ENCODE data around the gene PAX1. TPM values are rescaled to one million over a fixed set of nuclear protein-coding genes. Genes with fewer than 3 reads are reported as not detected.

Gene PAX1
- not detected for total RNA-seq
- not detected for polyA plus RNA-seq

- no peak within 1 kb of the TSS for H3K27ac ChIP-seq (ENCODE audit: low read depth in 1 of 2, low read length in 2 of 2)
- TF ChIP-seq HNF4G (IDR thresholded peaks at IDR 0.05) (no peak), GABPA (IDR thresholded peaks at IDR 0.05 in 1 of 2, conservative IDR thresholded peaks at IDR 0.05 in 1 of 2) (no peak), NR2F2 (IDR thresholded peaks at IDR 0.05) (no peak), HNF4A (conservative IDR thresholded peaks at IDR 0.05) (no peak), TAF1 (conservative IDR thresholded peaks at IDR 0.05) (no peak), FOXA1 (IDR thresholded peaks at IDR 0.05) (no peak), YY1 (IDR thresholded peaks at IDR 0.05) (no peak), SP1 (IDR thresholded peaks at IDR 0.05) (no peak), EGR1 (IDR thresholded peaks at IDR 0.05; ENCODE audit: low read depth in 2 of 2) (no peak), JUND (IDR thresholded peaks at IDR 0.05) (no peak), RAD21 (IDR thresholded peaks at IDR 0.05) (no peak), FOXA2 (IDR thresholded peaks at IDR 0.05) (no peak), RXRA (IDR thresholded peaks at IDR 0.05) (no peak)
- TF ChIP-seq, protein P1, sequence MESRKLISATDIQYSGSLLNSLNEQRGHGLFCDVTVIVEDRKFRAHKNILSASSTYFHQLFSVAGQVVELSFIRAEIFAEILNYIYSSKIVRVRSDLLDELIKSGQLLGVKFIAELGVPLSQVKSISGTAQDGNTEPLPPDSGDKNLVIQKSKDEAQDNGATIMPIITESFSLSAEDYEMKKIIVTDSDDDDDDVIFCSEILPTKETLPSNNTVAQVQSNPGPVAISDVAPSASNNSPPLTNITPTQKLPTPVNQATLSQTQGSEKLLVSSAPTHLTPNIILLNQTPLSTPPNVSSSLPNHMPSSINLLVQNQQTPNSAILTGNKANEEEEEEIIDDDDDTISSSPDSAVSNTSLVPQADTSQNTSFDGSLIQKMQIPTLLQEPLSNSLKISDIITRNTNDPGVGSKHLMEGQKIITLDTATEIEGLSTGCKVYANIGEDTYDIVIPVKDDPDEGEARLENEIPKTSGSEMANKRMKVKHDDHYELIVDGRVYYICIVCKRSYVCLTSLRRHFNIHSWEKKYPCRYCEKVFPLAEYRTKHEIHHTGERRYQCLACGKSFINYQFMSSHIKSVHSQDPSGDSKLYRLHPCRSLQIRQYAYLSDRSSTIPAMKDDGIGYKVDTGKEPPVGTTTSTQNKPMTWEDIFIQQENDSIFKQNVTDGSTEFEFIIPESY (IDR thresholded peaks at IDR 0.05): no peak
- TF ChIP-seq, protein P2, sequence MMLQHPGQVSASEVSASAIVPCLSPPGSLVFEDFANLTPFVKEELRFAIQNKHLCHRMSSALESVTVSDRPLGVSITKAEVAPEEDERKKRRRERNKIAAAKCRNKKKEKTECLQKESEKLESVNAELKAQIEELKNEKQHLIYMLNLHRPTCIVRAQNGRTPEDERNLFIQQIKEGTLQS (IDR thresholded peaks at IDR 0.05): no peak
- TF ChIP-seq, protein P3, sequence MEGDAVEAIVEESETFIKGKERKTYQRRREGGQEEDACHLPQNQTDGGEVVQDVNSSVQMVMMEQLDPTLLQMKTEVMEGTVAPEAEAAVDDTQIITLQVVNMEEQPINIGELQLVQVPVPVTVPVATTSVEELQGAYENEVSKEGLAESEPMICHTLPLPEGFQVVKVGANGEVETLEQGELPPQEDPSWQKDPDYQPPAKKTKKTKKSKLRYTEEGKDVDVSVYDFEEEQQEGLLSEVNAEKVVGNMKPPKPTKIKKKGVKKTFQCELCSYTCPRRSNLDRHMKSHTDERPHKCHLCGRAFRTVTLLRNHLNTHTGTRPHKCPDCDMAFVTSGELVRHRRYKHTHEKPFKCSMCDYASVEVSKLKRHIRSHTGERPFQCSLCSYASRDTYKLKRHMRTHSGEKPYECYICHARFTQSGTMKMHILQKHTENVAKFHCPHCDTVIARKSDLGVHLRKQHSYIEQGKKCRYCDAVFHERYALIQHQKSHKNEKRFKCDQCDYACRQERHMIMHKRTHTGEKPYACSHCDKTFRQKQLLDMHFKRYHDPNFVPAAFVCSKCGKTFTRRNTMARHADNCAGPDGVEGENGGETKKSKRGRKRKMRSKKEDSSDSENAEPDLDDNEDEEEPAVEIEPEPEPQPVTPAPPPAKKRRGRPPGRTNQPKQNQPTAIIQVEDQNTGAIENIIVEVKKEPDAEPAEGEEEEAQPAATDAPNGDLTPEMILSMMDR (IDR thresholded peaks at IDR 0.05; ENCODE audit: low read depth, low read length, missing input control): no peak
- TF ChIP-seq, protein P4, sequence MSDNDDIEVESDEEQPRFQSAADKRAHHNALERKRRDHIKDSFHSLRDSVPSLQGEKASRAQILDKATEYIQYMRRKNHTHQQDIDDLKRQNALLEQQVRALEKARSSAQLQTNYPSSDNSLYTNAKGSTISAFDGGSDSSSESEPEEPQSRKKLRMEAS (IDR thresholded peaks at IDR 0.05): no peak
- TF ChIP-seq, protein P5, sequence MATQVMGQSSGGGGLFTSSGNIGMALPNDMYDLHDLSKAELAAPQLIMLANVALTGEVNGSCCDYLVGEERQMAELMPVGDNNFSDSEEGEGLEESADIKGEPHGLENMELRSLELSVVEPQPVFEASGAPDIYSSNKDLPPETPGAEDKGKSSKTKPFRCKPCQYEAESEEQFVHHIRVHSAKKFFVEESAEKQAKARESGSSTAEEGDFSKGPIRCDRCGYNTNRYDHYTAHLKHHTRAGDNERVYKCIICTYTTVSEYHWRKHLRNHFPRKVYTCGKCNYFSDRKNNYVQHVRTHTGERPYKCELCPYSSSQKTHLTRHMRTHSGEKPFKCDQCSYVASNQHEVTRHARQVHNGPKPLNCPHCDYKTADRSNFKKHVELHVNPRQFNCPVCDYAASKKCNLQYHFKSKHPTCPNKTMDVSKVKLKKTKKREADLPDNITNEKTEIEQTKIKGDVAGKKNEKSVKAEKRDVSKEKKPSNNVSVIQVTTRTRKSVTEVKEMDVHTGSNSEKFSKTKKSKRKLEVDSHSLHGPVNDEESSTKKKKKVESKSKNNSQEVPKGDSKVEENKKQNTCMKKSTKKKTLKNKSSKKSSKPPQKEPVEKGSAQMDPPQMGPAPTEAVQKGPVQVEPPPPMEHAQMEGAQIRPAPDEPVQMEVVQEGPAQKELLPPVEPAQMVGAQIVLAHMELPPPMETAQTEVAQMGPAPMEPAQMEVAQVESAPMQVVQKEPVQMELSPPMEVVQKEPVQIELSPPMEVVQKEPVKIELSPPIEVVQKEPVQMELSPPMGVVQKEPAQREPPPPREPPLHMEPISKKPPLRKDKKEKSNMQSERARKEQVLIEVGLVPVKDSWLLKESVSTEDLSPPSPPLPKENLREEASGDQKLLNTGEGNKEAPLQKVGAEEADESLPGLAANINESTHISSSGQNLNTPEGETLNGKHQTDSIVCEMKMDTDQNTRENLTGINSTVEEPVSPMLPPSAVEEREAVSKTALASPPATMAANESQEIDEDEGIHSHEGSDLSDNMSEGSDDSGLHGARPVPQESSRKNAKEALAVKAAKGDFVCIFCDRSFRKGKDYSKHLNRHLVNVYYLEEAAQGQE (IDR thresholded peaks at IDR 0.05): no peak
- no peaks in the 10 kb centered on the region for H3K36me3 ChIP-seq (ENCODE audit: control insufficient read depth in 4 of 4, insufficient read depth in 3 of 4, low read depth in 1 of 4, low read length in 3 of 4)
- H3K9ac ChIP-seq (ENCODE audit: low read depth in 1 of 2, low read length in 2 of 2): no peak within 1 kb of the TSS
- WGBS: 3% methylated on average over 73 of the region's 73 CpGs
- H3K27me3 ChIP-seq (ENCODE audit: control insufficient read depth in 4 of 4, insufficient read depth in 4 of 4, low read length in 3 of 4): peaks cover 6 to 34% (median 18%) of the 10 kb centered on the region in 4 donors
- no peak for DNase-seq (ENCODE audit: low spot score)
- H3K9me3 ChIP-seq (ENCODE audit: control insufficient read depth in 4 of 4, low read length in 3 of 4): no peaks in the 10 kb centered on the region
- peaks cover 0 to 19% (median 4%) of the 10 kb centered on the region in 4 donors for H3K4me1 ChIP-seq (ENCODE audit: control insufficient read depth in 4 of 4, insufficient read depth in 4 of 4, low read length in 3 of 4)
- H3K4me3 ChIP-seq (ENCODE audit: low read depth in 1 of 3, low read length in 3 of 3): no peak within 1 kb of the TSS
These were observed at the start of gene PAX1 for GRCh38 chr20:21705575-21706260. TSS of gene PAX1 (plus strand) at chr20:21705664. CDS start at chr20:21705713, 49 bp downstream.

Data from liver (tissue), 9 donors.